WTC11 (cell line): ENCODE data around the gene PRRG2. TPM values are rescaled to one million over a fixed set of nuclear protein-coding genes. Genes with fewer than 3 reads are reported as not detected.

Source experiments
- ATAC-seq: fragments of 200-7000 bp; cut with Tn5 transposase; 2 replicates; pipeline ENCODE4 v1.10.0; 2021; ENCODE audit warnings: mild to moderate bottlenecking, moderate library complexity
- Bru-seq: library from RNA; stranded (reverse); fragments of 400-500 nt; gene quantifications from one replicate; lab custom pipeline; 2021; lab: Mats Ljungman, UMichigan
- CTCF ChIA-PET: fragments of 300-600 bp; sonication (Branson Sonifier 250); formaldehyde crosslinking; loops from one replicate; lab custom pipeline; 2021; ENCODE audit warnings: antibody characterized with exemption; lab: Charles Lee
- POLR2A ChIA-PET: fragments of 350-600 bp; sonication (Branson Sonifier 250); formaldehyde crosslinking; loops from one replicate; lab custom pipeline; 2021; ENCODE audit warnings: antibody characterized with exemption; lab: Charles Lee
- DNase-seq: peaks from one replicate; pipeline ENCODE4 v3.0.0; 2021; ENCODE audit warnings: low spot score
- H3K27ac Mint-ChIP-seq: 2 replicates; pipeline ENCODE4 v1.8.0; 2021; ENCODE audit warnings: mixed read lengths
- H3K27me3 Mint-ChIP-seq: 2 replicates; pipeline ENCODE4 v1.8.0; 2021; ENCODE audit warnings: low read depth, mild to moderate bottlenecking, moderate library complexity, mixed read lengths
- H3K36me3 Mint-ChIP-seq: 2 replicates; pipeline ENCODE4 v1.8.0; 2021; ENCODE audit warnings: mixed read lengths
- H3K4me1 Mint-ChIP-seq: 2 replicates; pipeline ENCODE4 v1.8.0; 2022; ENCODE audit warnings: mixed read lengths
- H3K4me3 Mint-ChIP-seq: 2 replicates; pipeline ENCODE4 v1.8.0; 2021; ENCODE audit warnings: mild to moderate bottlenecking, moderate library complexity, mixed read lengths
- H3K9me3 Mint-ChIP-seq: 2 replicates; pipeline ENCODE4 v1.8.0; 2021; ENCODE audit warnings: mixed read lengths
- E2F1 ChIP-seq: sonication (generic); formaldehyde crosslinking; IDR thresholded peaks from 2 replicates; pipeline ENCODE4 v1.8.0; 2022; ENCODE audit warnings: mild to moderate bottlenecking, missing genetic modification reagents
- E2F4 ChIP-seq: sonication (generic); formaldehyde crosslinking; IDR thresholded peaks from 2 replicates; pipeline ENCODE4 v1.8.1; 2022; ENCODE audit warnings: low read depth, mild to moderate bottlenecking, moderate library complexity, missing genetic modification reagents, borderline replicate concordance
- E2F5 ChIP-seq: sonication (generic); formaldehyde crosslinking; IDR thresholded peaks from 2 replicates; pipeline ENCODE4 v1.8.1; 2022; ENCODE audit warnings: mild to moderate bottlenecking, moderate library complexity, missing genetic modification reagents
- ELF4 ChIP-seq: sonication (generic); formaldehyde crosslinking; IDR thresholded peaks from 2 replicates; pipeline ENCODE4 v1.8.1; 2022; ENCODE audit warnings: low read depth, mild to moderate bottlenecking, moderate library complexity, missing genetic modification reagents
- FOXK1 ChIP-seq: sonication (generic); formaldehyde crosslinking; IDR thresholded peaks from 2 replicates; pipeline ENCODE4 v1.8.0; 2022; ENCODE audit warnings: mild to moderate bottlenecking, moderate library complexity, missing genetic modification reagents
- FOXP4 ChIP-seq: sonication (generic); formaldehyde crosslinking; IDR thresholded peaks from 2 replicates; pipeline ENCODE4 v1.8.0; 2022; ENCODE audit warnings: mild to moderate bottlenecking, missing genetic modification reagents
- IRF1 ChIP-seq: sonication (generic); formaldehyde crosslinking; IDR thresholded peaks from 2 replicates; pipeline ENCODE4 v1.8.0; 2023; ENCODE audit warnings: missing genetic modification reagents
- PRRX2 ChIP-seq: fragments of 250-450 bp; sonication (Bioruptor Pico); IDR thresholded peaks from 2 replicates; pipeline ENCODE4 v1.8.0; 2021; ENCODE audit warnings: mild to moderate bottlenecking
- RELA ChIP-seq: sonication (generic); formaldehyde crosslinking; IDR thresholded peaks from 2 replicates; pipeline ENCODE4 v1.8.1; 2022; ENCODE audit warnings: missing genetic modification reagents, mild to moderate bottlenecking, borderline replicate concordance
- SMAD4 ChIP-seq: sonication (generic); formaldehyde crosslinking; IDR thresholded peaks from 2 replicates; pipeline ENCODE4 v1.8.0; 2022; ENCODE audit warnings: mild to moderate bottlenecking, missing genetic modification reagents
- USF2 ChIP-seq: sonication (generic); formaldehyde crosslinking; IDR thresholded peaks from 2 replicates; pipeline ENCODE4 v1.8.1; 2023; ENCODE audit warnings: mild to moderate bottlenecking, missing genetic modification reagents, moderate library complexity
- ZNF121 ChIP-seq: sonication (generic); formaldehyde crosslinking; IDR thresholded peaks from 2 replicates; pipeline ENCODE4 v1.8.0; 2023; ENCODE audit warnings: missing genetic modification reagents
- ZNF138 ChIP-seq: sonication (generic); formaldehyde crosslinking; conservative IDR thresholded peaks from 2 replicates; pipeline ENCODE4 v1.8.1; 2022; ENCODE audit warnings: mild to moderate bottlenecking, moderate library complexity, missing genetic modification reagents
- ZNF317 ChIP-seq: sonication (generic); formaldehyde crosslinking; IDR thresholded peaks from 2 replicates; pipeline ENCODE4 v1.8.1; 2023; ENCODE audit warnings: low read depth, mild to moderate bottlenecking, moderate library complexity, missing genetic modification reagents, borderline replicate concordance
- long read RNA-seq, 3 experiments: library from RNA in 1 of 3; library from capped mRNA in 1 of 3; library from polyadenylated mRNA in 1 of 3; unstranded in 2 of 3; stranded (forward) in 1 of 3; transcript quantifications; one replicate each; pipeline ENCODE4 v2.0.0, GENCODE V29; 2021
- total RNA-seq: library from RNA; stranded (reverse); gene quantifications from 3 replicates; pipeline ENCODE4 v1.2.3, GENCODE V29; 2021

Gene PRRG2
- total RNA-seq = 5.9 to 7.0 TPM (median 6.9 TPM) in 3 replicates
- Bru-seq, nascent RNA = percentile 44 among the genes with signal in this experiment
- long read RNA-seq, experiment 1, partial matches to known transcripts = 0 of 1 reads
- long read RNA-seq, experiment 1, other reads (novel, unspliced or antisense) = 0 of 1 reads
- long read RNA-seq, experiment 2, partial matches to known transcripts = 0 of 5 reads
- long read RNA-seq, experiment 2, other reads (novel, unspliced or antisense) = 3 of 5 reads
- long read RNA-seq, experiment 3, partial matches to known transcripts = 0 of 4 reads
- long read RNA-seq, experiment 3, other reads (novel, unspliced or antisense) = 1 of 4 reads

- Mint-ChIP-seq H3K4me3 (peak within 1 kb of the TSS; percentile 99), H3K27ac (peak within 1 kb of the TSS; percentile 95), H3K4me1 (peaks cover 28% of the 10 kb centered on the region), H3K9me3 (no peaks in the 10 kb centered on the region), H3K36me3 (0 out of 2 replicates have a peak, but pooled peaks cover 4% of the 10 kb centered on the region), H3K27me3 (no peaks in the 10 kb centered on the region; the same call in 1 of the 2 replicates)
- peak; percentile 43 for ATAC-seq
- DNase-seq = peak; percentile 61
- TF ChIP-seq ZNF317 (CRISPR knock-in tag) = no peak
- TF ChIP-seq E2F1 (CRISPR knock-in tag) = no peak
- no peak for TF ChIP-seq E2F4 (CRISPR knock-in tag)
- no peak for TF ChIP-seq USF2 (CRISPR knock-in tag)
- no peak for TF ChIP-seq E2F5
- TF ChIP-seq RELA = no peak
- no peak for TF ChIP-seq PRRX2 (CRISPR knock-in tag)
- TF ChIP-seq ZNF138 (CRISPR knock-in tag) = no peak
- no peak for TF ChIP-seq SMAD4 (CRISPR knock-in tag)
- TF ChIP-seq FOXP4 (CRISPR knock-in tag) = no peak
- no peak for TF ChIP-seq ELF4
- TF ChIP-seq FOXK1 (CRISPR knock-in tag) = no peak
- no peak for TF ChIP-seq ZNF121 (CRISPR knock-in tag)
- no peak for TF ChIP-seq IRF1 (CRISPR knock-in tag)
- CTCF ChIA-PET = interaction anchor here (0.8 to 2.6 kb wide), 6 partner anchors 10 to 100 kb away, joined by 3 to 53 read pairs (median 3); no protein-coding TSS in a partner anchor
- POLR2A ChIA-PET = interaction anchor here (0.7 to 1.8 kb wide), 9 partner anchors 8 to 97 kb away, joined by 3 to 8 read pairs (median 4); partner anchors contain the start of genes PRR12 and RCN3
Observed at GRCh38 chr19:49581007-49581508, at the start of gene PRRG2. PRRG2 (plus strand) TSS chr19:49581316; CDS start chr19:49583220, 1,904 bp downstream.
